ENCODE data around the gene TENM4. TPM values are rescaled to one million over a fixed set of nuclear protein-coding genes. Genes with fewer than 3 reads are reported as not detected.

Gene TENM4
- total RNA-seq, 1 donor from 2014 or later = 3.8 TPM

- Mint-ChIP-seq H3K4me1 (ENCODE audit: low read depth) (no peaks in the 10 kb centered on the region), H3K27me3 (ENCODE audit: low read depth) (peaks cover 2% of the 10 kb centered on the region), H3K4me3 (ENCODE audit: unreplicated experiment) (no peak overlapping the region), H3K36me3 (ENCODE audit: low read depth) (no peaks in the 10 kb centered on the region), H3K9me3 (ENCODE audit: low read depth) (no peaks in the 10 kb centered on the region), H3K27ac (ENCODE audit: unreplicated experiment) (no peak overlapping the region)
- DNase-seq (ENCODE audit: low spot score) = no peak
- TF ChIP-seq CTCF (IDR thresholded peaks at IDR 0.05) = no peak
These were observed 119.6 kb downstream of the TENM4 start for GRCh38 chr11:79321263-79321662.

- H3K36me3 Mint-ChIP-seq (ENCODE audit: low read depth) = no peaks in the 10 kb centered on the region
- H3K27me3 Mint-ChIP-seq (ENCODE audit: low read depth) = peaks cover 2% of the 10 kb centered on the region
- H3K9me3 Mint-ChIP-seq (ENCODE audit: low read depth) = no peaks in the 10 kb centered on the region
- H3K4me3 Mint-ChIP-seq (ENCODE audit: unreplicated experiment) = no peak overlapping the region
- DNase-seq (ENCODE audit: low spot score) = no peak
- H3K27ac Mint-ChIP-seq (ENCODE audit: unreplicated experiment) = no peak overlapping the region
- peaks cover 9% of the 10 kb centered on the region for H3K4me1 Mint-ChIP-seq (ENCODE audit: low read depth)
- no peak for TF ChIP-seq CTCF (IDR thresholded peaks at IDR 0.05)
These were observed 125.7 kb downstream of the TENM4 start for GRCh38 chr11:79314906-79315689.

GRCh38 chr11:79313530-79313913, 127.3 kb downstream of the TENM4 start:
- Mint-ChIP-seq H3K4me3 (ENCODE audit: unreplicated experiment) (no peak overlapping the region), H3K27ac (ENCODE audit: unreplicated experiment) (no peak overlapping the region), H3K9me3 (ENCODE audit: low read depth) (no peaks in the 10 kb centered on the region), H3K36me3 (ENCODE audit: low read depth) (no peaks in the 10 kb centered on the region), H3K4me1 (ENCODE audit: low read depth) (peaks cover 9% of the 10 kb centered on the region), H3K27me3 (ENCODE audit: low read depth) (no peaks in the 10 kb centered on the region)
- TF ChIP-seq CTCF (IDR thresholded peaks at IDR 0.05) = no peak
- no peak for DNase-seq (ENCODE audit: low spot score)

- Mint-ChIP-seq H3K4me1 (ENCODE audit: low read depth) (peaks cover 9% of the 10 kb centered on the region), H3K9me3 (ENCODE audit: low read depth) (no peaks in the 10 kb centered on the region), H3K36me3 (ENCODE audit: low read depth) (no peaks in the 10 kb centered on the region), H3K27me3 (ENCODE audit: low read depth) (no peaks in the 10 kb centered on the region), H3K27ac (ENCODE audit: unreplicated experiment) (no peak overlapping the region), H3K4me3 (ENCODE audit: unreplicated experiment) (no peak overlapping the region)
- DNase-seq (ENCODE audit: low spot score) = no peak
- TF ChIP-seq CTCF (IDR thresholded peaks at IDR 0.05) = no peak
These were observed 128.0 kb downstream of the TENM4 start for GRCh38 chr11:79312617-79313529.

- no peaks in the 10 kb centered on the region for H3K27me3 Mint-ChIP-seq (ENCODE audit: low read depth)
- H3K4me3 Mint-ChIP-seq (ENCODE audit: unreplicated experiment) = no peak overlapping the region
- no peak overlapping the region for H3K27ac Mint-ChIP-seq (ENCODE audit: unreplicated experiment)
- no peak for TF ChIP-seq CTCF (IDR thresholded peaks at IDR 0.05)
- H3K4me1 Mint-ChIP-seq (ENCODE audit: low read depth) = peaks cover 9% of the 10 kb centered on the region
- no peak for DNase-seq (ENCODE audit: low spot score)
- H3K9me3 Mint-ChIP-seq (ENCODE audit: low read depth) = no peaks in the 10 kb centered on the region
- no peaks in the 10 kb centered on the region for H3K36me3 Mint-ChIP-seq (ENCODE audit: low read depth)
These were observed 129.4 kb downstream of the TENM4 start for GRCh38 chr11:79311461-79311860.

All from chondrocyte (in vitro differentiated cells).